CD4-positive, alpha-beta T cell treated with Interleukin-15 for 1 hour (primary cell): ENCODE measurements around the gene SLC25A24.
"Not testable (repeated sequence)": the region's sequence is repeated elsewhere in the genome, so short reads cannot be mapped to it uniquely, and the experiment has no call there.

ENCODE experiments used
- DNase-seq: peaks from one replicate; pipeline ENCODE4 v3.0.0-alpha.2; 2020

SLC25A24 gene

GRCh38 chr1:108199781-108200686 lies at the start of gene SLC25A24:
TSS of gene SLC25A24 (minus strand) at chr1:108200343. CDS start at chr1:108200138, 205 bp downstream.
- peak; percentile 75 for DNase-seq

DNA sequence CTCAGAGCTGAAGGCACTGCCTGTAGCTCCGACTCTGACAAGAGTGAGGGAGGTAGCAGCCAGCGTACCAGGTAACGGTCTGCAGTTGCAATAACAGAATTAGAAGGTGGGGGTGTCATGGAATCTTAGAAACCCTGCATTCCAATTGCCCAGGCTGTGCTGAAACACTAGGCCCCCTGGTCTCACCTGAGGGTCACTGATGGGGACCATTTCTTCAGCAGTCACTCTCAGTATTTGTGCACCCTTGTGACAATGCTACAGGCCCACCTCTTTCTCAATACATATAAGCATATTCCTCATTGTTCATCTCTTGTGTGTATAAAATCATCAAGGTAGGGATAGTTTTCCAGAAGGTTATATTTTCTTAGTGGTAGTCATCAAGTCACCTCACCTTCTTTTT lies 43.8 kb upstream of the SLC25A24 start, which contains the start of gene NBPF4:
NBPF4 (minus strand) TSS at position 101 of the 400 bp plus-strand sequence. CDS start 315 bp downstream, outside the sequence.
- not testable (repeated sequence) for DNase-seq

DNA sequence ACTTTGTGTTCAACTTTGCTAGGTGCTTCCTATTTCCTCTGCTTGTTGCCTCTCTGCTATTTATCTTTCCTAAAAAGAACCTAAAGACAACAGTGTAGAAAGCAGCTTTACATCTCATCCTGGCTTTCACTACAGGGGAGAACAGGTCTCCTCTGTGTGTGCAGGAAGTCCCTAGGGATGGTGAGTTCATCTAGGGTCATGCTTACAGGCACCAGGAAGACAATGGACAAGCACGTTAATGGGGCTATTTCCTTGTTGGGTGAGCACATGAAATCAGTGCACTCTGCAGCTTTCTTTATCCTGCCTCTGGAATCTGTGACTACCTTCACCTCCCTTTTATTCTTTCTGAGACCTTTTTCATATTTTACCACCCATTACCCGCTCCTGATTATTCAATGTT lies 39.3 kb upstream of the SLC25A24 start:
- DNase-seq: not testable (repeated sequence)

DNA sequence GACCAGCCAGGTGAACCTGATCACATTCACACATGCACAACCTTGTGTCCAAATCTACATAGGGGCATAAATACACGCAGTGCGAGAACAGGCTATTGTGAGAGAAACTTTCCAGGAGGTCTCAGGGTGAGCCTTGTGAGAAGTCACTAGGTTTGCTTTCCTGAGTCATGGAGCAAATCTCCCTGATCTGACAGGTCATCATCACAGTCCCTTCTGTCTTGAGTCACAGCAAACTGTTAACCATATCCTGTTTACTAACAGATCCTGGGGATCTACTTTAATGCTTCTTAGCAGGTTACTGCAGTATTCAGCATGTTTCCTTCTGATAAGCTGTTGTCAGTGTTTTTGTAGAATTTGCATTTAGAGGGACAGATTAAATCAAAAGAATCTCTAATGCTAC lies 35.2 kb upstream of the SLC25A24 start:
- not testable (repeated sequence) for DNase-seq

DNA sequence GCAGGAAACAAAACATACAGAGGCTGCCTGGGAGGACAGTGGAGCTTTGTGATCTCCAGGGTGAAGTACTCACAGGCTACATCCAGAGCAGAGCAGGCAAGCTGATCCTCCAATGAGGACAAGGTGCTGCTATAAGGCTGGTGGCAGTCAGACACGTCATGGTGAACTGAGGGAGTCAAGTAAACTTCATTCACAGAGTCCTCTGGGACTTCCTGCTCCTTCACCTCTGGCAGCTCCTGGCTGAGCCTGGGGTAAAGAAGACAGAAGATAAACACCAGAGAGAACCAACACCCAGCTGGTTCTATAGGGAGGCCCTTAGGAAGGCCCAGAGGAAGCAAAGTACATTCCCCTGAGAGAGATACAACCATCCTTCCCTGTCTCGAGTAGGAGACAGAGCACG lies 32.0 kb upstream of the SLC25A24 start:
- not testable (repeated sequence) for DNase-seq

DNA sequence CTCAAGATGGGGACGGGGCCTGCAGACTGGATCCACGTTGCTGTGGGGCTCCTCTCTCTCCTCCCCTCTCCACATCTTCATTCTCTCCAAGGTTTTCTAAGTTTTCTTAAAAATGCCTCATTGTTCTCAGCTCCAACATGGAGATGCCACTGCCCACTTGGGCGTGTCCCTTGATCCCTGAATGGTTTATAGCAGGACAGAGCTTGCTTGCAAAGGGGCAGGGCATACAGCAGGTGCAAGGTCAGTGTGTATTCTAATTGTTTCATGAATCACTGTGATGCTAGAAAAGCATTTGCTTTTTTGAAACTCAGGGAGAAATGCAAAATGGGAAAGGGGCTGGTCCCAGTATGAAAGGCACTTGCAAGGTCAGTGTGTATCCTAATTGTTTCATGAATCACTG lies 29.8 kb upstream of the SLC25A24 start:
- DNase-seq: not testable (repeated sequence)

GRCh38 chr1:108227772-108228171 lies 27.6 kb upstream of the SLC25A24 start:
- DNase-seq: not testable (repeated sequence)

- DNase-seq: not testable (repeated sequence)
Measured at GRCh38 chr1:108226855-108227254, 26.7 kb upstream of the SLC25A24 start.

GRCh38 chr1:108223226-108223625 lies 23.1 kb upstream of the SLC25A24 start:
- DNase-seq: not testable (repeated sequence)

- not testable (repeated sequence) for DNase-seq
Measured at GRCh38 chr1:108217515-108218174, 17.5 kb upstream of the SLC25A24 start.

DNA sequence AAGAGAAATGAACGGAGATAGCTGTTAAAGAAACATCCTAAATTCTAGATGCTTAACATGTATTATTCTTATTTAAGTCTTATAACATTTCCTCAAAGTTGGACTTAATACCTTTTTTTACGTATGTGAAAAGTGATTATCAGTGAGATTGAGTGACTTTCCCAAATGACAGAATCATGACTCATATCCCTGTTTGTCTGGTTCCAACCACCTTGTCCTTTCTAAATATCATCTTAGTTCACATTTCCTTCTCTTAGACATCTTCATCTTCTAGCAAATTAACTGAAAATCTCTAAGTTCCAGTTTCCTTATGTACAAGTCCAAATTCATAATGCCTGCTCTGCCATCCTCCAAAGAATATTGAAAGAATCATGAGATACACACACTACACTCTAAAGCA lies 16.9 kb upstream of the SLC25A24 start:
- DNase-seq: not testable (repeated sequence)

- not testable (repeated sequence) for DNase-seq
Measured at GRCh38 chr1:108216028-108216890, 16.1 kb upstream of the SLC25A24 start.

DNA sequence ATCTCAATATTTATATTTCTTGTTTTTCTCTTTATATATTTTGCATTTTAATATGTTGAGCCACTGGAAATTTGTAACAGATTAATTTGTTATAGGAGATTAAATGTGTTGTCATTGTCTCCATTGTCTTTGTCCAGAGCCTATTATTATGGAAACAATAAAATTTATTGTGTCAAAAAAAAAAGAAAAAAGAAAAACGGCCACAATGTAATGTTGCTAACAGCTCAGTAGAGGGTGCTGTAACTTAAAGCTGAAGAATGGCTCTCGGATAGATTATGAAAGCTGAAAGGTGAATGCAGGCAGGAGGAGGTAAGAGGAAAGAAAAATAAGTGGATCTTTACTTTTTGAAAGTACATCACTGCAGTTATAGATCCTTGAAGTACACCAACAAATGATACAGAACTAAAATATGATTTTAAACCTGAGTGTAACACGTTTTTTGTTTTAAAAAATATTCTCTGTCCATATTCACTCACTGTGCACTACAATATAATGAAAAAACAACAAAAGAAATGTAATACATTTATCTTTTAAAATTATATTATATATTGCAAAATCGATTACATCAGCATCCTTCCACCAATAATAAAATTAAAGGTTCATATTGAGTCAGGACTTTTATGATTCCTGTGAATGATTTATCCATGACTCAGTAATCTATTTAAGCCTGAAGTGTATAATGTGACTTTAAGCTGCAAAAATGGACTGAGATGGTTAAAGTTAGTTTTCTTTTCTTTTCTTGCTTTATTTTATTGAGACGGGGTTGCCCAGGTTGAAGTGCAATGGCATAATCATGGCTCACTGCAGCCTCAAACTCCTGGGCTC lies 14.7 kb upstream of the SLC25A24 start:
- not testable (repeated sequence) for DNase-seq

DNA sequence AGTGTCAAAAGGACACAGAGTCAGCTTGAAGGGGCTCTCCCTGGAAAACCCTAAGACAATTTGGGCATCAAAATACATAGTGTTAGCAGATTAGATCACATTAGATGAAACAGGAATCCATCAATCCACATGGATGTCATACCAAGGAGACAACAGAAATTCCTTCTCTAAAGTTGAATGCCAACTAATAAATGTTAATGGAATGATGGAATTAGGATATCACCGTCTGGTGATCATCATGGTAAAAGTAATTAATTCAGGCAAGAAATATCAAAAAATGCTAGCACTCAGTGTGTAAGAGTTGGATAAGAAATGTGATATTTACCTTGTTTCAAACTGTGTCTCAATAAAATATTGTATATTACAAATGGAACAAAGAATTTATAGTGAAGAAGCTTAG lies 10.9 kb upstream of the SLC25A24 start:
- no peak for DNase-seq

GRCh38 chr1:108209456-108210108 lies 9.4 kb upstream of the SLC25A24 start:
- no peak for DNase-seq

DNA sequence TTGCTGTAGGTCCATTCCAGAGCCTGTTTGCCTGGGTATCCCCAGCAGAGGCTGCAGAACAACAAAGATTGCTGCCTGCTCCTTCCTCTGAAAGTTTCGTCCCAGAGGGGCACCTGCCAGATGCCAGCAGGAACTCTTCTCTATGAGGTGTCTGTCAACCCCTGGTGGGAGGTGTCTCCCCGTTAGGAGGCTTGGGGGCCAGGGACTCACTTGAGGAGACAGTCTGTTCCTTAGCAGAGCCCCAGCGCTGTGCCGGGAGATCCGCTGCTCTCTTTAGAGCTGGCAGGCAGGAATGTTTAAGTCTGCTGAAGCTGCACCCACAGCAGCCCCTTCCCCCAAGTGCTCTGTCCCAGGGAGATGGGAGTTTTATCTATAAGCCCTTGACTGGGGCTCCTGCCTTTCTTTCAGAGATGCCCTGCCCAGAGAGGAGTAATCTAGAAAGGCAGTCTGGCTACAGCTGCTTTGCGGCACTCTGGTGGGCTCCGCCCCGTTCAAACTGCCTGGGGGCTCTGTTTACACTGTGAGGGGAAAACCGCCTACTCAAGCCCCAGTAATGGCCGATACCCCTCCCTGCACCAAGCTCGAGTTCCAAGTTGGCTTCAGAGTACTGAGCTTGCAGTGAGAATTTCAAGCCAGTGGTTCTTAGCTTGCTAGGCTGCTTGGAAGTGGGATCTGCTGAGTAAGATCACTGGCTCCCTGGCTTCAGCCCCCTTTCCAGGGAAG lies 8.7 kb upstream of the SLC25A24 start:
- DNase-seq: no peak

- DNase-seq: not testable (repeated sequence)
Measured at GRCh38 chr1:108203582-108203981, 3.4 kb upstream of the SLC25A24 start.

DNA sequence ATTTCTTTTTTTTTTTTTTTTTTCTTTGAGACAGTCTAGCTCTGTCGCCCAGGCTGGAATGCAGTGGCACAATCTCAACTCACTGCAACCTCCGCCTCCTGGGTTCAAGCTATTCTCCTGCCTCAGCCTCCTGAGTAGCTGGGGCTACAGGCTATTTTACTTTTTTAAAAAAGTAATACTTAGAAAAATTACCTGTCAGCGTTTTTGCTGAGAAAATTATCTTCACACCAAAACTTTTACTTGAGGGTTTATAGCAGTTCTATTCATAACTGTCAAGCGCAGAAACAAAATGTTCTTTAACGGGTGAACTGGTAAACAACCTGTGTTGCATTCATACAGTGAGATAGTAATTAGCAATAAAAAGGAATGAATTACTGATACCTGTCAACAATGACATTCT lies 1.5 kb upstream of the SLC25A24 start:
- no peak for DNase-seq

DNA sequence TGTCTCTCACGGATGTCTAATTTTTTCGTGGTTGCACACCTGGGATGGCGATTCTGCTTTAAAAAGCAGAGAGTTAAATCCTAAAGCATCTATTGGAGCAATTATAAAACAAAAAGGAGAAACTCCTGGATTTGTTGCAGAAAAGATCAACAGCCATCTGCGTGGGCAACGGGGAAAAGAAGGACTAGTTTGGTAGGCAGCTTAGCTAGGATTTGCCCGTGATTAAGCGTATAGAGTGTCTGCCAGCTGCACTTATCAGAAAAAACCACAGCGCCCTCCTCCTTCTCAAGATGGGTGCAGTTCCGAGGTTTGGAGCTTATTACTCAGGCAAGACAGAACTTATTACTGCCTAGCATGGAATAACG lies 526 bp upstream of the SLC25A24 start:
- peak; percentile 42 for DNase-seq

DNA sequence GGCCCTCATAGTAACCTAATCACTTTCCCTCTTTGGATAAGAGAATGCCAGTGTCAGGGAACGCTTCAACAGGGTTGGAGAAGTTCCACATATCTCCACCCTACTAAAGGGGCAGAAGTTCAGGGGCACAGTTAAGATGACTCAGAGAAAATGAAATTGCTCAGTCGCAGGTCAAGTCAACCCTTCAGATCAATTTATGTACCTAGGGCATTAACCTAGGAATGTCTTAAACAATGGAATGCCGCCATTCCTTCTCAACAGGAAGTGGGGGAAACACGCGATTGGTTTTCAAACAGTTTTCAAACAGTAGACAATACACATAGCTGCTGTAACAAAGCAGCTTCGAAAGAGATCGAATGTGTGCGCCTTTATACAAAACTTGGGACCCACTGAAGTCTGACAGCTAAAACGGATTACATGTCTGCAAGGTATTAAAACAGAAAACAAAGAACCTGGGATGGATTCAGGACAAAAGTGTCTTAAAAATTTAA lies 897 bp downstream of the SLC25A24 start:
- DNase-seq: no peak

DNA sequence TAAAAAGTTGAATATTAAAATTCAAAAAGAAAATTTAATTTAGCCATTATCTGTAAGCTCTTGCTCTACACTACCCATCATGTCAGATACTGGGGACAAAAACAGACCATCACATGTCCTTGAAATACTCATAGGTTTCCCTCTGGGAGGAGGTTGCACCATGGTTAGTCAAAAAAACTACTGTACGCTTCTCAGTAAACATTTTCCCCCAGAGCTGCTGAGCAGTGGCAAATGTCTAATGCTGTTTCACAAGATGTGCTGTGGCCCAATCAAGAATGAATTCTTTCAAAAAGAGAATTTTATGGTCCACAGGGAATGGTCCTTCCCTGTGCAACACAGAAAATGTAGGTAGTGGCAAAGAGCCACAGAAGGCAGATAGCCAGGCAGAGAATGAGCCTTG lies 6.1 kb downstream of the SLC25A24 start:
- DNase-seq: no peak
